DOHH2 (cell line): ENCODE measurements around the gene ARL11.
"Not testable (repeated sequence)": the region's sequence is repeated elsewhere in the genome, so short reads cannot be mapped to it uniquely, and the experiment has no call there.

Experiments
- H3F3A ChIP-seq: fragments of 200-600 bp; sonication (generic), shearing (Covaris generic); 2 replicates; pipeline ENCODE4 v1.6.0; 2016; ENCODE audit warnings: antibody characterized with exemption, mild to moderate bottlenecking; ENCODE audit not compliant: control insufficient read depth, insufficient read depth
- H3K27ac ChIP-seq: fragments of 200-600 bp; sonication (generic); 2 replicates; pipeline ENCODE4 v1.5.1; 2014; ENCODE audit warnings: low read depth, mild to moderate bottlenecking, low read length, moderate library complexity
- H3K27me3 ChIP-seq: fragments of 200-600 bp; sonication (generic); 2 replicates; pipeline ENCODE4 v1.6.1; 2014; ENCODE audit warnings: mild to moderate bottlenecking, low read length, mixed read lengths; ENCODE audit not compliant: control insufficient read depth
- H3K36me3 ChIP-seq: fragments of 200-600 bp; sonication (generic); 2 replicates; pipeline ENCODE4 v1.6.1; 2014; ENCODE audit warnings: mild to moderate bottlenecking, low read length, moderate library complexity, mixed read lengths; ENCODE audit not compliant: control insufficient read depth
- H3K4me1 ChIP-seq: fragments of 200-600 bp; sonication (generic); 2 replicates; pipeline ENCODE4 v1.6.1; 2014; ENCODE audit warnings: mild to moderate bottlenecking, low read length, mixed read lengths; ENCODE audit not compliant: control insufficient read depth
- H3K4me2 ChIP-seq: fragments of 200-600 bp; sonication (generic); 2 replicates; pipeline ENCODE4 v1.6.0; 2014; ENCODE audit warnings: mild to moderate bottlenecking, low read length, moderate library complexity
- H3K4me3 ChIP-seq: fragments of 200-600 bp; sonication (generic); 2 replicates; pipeline ENCODE4 v1.5.1; 2014; ENCODE audit warnings: mild to moderate bottlenecking, low read length, mixed read lengths
- H3K79me2 ChIP-seq: fragments of 200-600 bp; sonication (generic); 2 replicates; pipeline ENCODE4 v1.6.1; 2014; ENCODE audit warnings: mild to moderate bottlenecking, low read length, mixed read lengths; ENCODE audit not compliant: control insufficient read depth
- H3K9me2 ChIP-seq: fragments of 200-600 bp; sonication (generic); replicated peaks from 2 replicates; pipeline ENCODE4 v1.6.1; 2014; ENCODE audit warnings: mild to moderate bottlenecking, low read length, mixed read lengths; ENCODE audit not compliant: control insufficient read depth
- H3K9me3 ChIP-seq: fragments of 200-600 bp; sonication (generic); 2 replicates; pipeline ENCODE4 v1.6.1; 2014; ENCODE audit warnings: antibody characterized with exemption, low read length, mixed read lengths; ENCODE audit not compliant: control insufficient read depth, insufficient read depth
- H4K20me1 ChIP-seq: fragments of 200-600 bp; sonication (generic); 2 replicates; pipeline ENCODE4 v1.6.0; 2014; ENCODE audit warnings: low read depth, mild to moderate bottlenecking, antibody characterized with exemption, low read length, moderate library complexity; ENCODE audit not compliant: control insufficient read depth, insufficient read depth
- EZH2phosphoT487 ChIP-seq: fragments of 200-600 bp; sonication (generic); IDR thresholded peaks from 2 replicates; pipeline ENCODE4 v1.6.1; 2017; ENCODE audit warnings: borderline replicate concordance, mild to moderate bottlenecking, antibody characterized with exemption, low read length, moderate library complexity, mixed read lengths
- TF ChIP-seq, protein P1 (sequence below): fragments of 200-600 bp; sonication (generic); IDR thresholded peaks from one replicate; pipeline ENCODE4 v1.5.1; 2014; ENCODE audit warnings: antibody characterized with exemption, mild to moderate bottlenecking, low read depth, low read length; ENCODE audit not compliant: poor library complexity, severe bottlenecking

Gene ARL11

DNA sequence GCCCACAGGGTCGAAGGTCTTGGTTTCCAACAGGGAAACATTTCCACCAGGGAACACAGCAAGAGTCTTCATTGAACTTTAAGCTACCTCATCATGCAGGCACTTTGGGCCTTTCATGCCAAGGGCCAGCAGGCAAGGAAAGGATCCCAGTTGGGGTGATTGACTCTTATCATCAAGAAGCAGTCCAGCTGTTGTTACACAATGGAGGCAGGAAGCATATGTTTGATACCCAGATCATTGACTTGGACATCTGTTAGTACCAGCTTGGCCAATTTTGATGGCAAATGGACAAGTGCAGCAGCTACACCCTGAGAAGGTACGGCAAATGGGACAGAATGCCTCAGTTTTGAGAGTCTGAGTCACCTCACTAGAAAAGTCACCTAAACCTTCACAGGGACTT is 32.1 kb upstream of the ARL11 start:
- Histone ChIP-seq H3K9me3 (no peaks in the 10 kb centered on the region), H3K79me2 (no peaks in the 10 kb centered on the region), H3K4me1 (no peaks in the 10 kb centered on the region), H3F3A (no peaks in the 10 kb centered on the region), H3K9me2 (no peaks in the 10 kb centered on the region), H3K36me3 (no peaks in the 10 kb centered on the region), H3K4me2 (no peak overlapping the region), H4K20me1 (no peaks in the 10 kb centered on the region), H3K4me3 (no peak overlapping the region), H3K27me3 (no peaks in the 10 kb centered on the region), H3K27ac (no peak overlapping the region)
- TF ChIP-seq, protein P1, sequence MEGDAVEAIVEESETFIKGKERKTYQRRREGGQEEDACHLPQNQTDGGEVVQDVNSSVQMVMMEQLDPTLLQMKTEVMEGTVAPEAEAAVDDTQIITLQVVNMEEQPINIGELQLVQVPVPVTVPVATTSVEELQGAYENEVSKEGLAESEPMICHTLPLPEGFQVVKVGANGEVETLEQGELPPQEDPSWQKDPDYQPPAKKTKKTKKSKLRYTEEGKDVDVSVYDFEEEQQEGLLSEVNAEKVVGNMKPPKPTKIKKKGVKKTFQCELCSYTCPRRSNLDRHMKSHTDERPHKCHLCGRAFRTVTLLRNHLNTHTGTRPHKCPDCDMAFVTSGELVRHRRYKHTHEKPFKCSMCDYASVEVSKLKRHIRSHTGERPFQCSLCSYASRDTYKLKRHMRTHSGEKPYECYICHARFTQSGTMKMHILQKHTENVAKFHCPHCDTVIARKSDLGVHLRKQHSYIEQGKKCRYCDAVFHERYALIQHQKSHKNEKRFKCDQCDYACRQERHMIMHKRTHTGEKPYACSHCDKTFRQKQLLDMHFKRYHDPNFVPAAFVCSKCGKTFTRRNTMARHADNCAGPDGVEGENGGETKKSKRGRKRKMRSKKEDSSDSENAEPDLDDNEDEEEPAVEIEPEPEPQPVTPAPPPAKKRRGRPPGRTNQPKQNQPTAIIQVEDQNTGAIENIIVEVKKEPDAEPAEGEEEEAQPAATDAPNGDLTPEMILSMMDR: no peak
- no peak for TF ChIP-seq EZH2phosphoT487

DNA sequence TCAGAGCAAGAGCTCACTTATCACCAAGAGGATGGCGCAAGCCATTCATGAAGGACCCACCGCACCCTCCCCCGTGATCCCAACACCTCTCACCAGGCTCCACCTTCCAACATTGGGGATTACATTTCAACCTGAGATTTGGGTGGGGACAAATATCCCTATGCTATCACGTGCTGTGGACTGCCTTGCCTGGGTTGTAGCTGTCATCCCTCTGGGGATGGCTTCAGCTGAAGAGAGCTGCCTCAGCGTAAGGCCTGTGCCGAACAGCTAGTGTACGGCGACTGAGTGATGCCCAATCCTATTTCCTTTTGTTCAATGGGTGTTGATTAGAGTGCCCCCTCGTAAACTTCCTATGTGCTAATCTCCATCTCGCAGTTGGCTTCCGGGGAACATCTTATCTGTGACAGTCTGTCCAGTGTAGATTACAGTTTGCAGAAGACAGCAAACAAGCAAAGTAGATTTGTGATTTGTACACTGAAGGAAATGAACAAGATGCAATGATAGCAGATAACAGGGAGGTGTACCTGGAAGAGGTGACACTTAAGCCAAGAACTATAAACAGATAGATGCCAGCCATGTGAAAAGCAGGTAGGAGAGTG is 31.2 kb upstream of the ARL11 start:
- Histone ChIP-seq H3F3A (no peaks in the 10 kb centered on the region), H3K4me3 (no peak overlapping the region), H3K27ac (no peak overlapping the region), H3K4me1 (no peaks in the 10 kb centered on the region), H4K20me1 (no peaks in the 10 kb centered on the region), H3K9me3 (no peaks in the 10 kb centered on the region), H3K9me2 (no peaks in the 10 kb centered on the region), H3K36me3 (no peaks in the 10 kb centered on the region), H3K4me2 (no peak overlapping the region), H3K27me3 (no peaks in the 10 kb centered on the region), H3K79me2 (no peaks in the 10 kb centered on the region)
- no peak for TF ChIP-seq EZH2phosphoT487
- TF ChIP-seq, protein P1: no peak

DNA sequence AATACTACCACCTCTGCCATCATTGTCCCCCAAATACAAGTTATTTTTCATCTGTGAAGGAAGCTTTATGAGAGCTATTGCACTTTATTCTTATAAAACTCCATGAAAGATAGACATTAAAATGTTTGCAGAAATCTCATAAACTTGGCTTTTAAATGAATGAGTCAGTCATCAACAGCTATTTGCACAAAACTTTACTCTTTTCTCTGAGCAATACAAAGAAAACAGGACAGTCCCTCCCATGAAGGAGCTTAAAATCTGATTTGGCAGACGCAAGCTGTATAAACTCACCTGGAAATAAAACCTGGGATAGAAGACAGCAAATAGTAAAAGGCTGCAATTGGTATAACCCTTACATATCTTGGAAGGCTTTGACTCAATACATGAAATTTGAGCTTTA is 26.3 kb upstream of the ARL11 start:
- Histone ChIP-seq H3K27me3 (no peaks in the 10 kb centered on the region), H3K4me3 (no peak overlapping the region)
- TF ChIP-seq EZH2phosphoT487: no peak
- TF ChIP-seq, protein P1: no peak

DNA sequence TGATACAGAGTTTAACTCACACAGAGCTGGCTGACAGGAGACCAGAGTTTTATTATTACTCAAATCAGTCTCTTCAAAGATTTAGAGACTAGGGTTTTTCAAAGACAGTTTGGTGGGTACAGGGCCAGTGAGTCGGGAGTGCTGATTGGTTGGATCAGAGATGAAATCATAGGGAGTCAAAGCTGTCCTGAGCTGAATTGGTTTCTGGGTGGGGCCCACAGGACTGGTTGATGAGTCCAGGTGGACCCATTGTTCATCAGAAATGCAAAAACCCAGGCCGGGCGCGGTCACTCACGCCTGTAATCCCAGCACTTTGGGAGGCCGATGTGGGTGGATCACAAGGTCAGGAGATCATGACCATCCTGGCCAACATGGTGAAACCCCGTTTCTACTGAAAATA is 25.7 kb upstream of the ARL11 start:
- not testable (repeated sequence) for H3K27me3 ChIP-seq, H3K4me3 ChIP-seq, H3K79me2 ChIP-seq, H3K9me3 ChIP-seq, H3K36me3 ChIP-seq, H4K20me1 ChIP-seq, H3K27ac ChIP-seq, H3K4me2 ChIP-seq, H3F3A ChIP-seq, H3K9me2 ChIP-seq
- peaks cover 39% of the 10 kb centered on the region for H3K4me1 ChIP-seq

More for the DNA sequence above, 26.3 kb upstream of the ARL11 start:
- Histone ChIP-seq H3F3A (no peaks in the 10 kb centered on the region), H3K4me1 (peaks cover 33% of the 10 kb centered on the region), H3K4me2 (no peak overlapping the region), H3K79me2 (no peaks in the 10 kb centered on the region), H3K36me3 (no peaks in the 10 kb centered on the region), H3K9me2 (no peaks in the 10 kb centered on the region), H4K20me1 (no peaks in the 10 kb centered on the region), H3K27ac (no peak overlapping the region), H3K9me3 (no peaks in the 10 kb centered on the region)
